Lower leg skin (tissue), 4 donors: Measurements from ENCODE around the gene ANKRD18B. TPM values are rescaled to one million over a fixed set of nuclear protein-coding genes. Genes with fewer than 3 reads are reported as not detected.
"Not testable (repeated sequence)": the region's sequence is repeated elsewhere in the genome, so short reads cannot be mapped to it uniquely, and the experiment has no call there.

ENCODE experiments used
- DNase-seq, 2 donors: peaks; one replicate each; pipeline ENCODE4 v3.0.0-alpha.2; 2019; ENCODE audit warnings: low spot score in 2 of 2
- H3K4me3 ChIP-seq: fragments of 200-600 bp; sonication (generic); 2 replicates; pipeline ENCODE4 v1.5.1; 2017; ENCODE audit warnings: mild to moderate bottlenecking, low read depth; ENCODE audit not compliant: poor library complexity, severe bottlenecking
- POLR2A ChIP-seq, 2 donors: fragments of 450-650 bp; IDR thresholded peaks; one replicate each; pipeline ENCODE4 v1.6.1; 2016 to 2017; ENCODE audit warnings: antibody characterized with exemption in 2 of 2, mild to moderate bottlenecking in 1 of 2, moderate library complexity in 1 of 2
- WGBS, 2 donors: methylation state at CpG; one replicate each; pipeline ENCODE4 v1.1.5; 2018; 5-methylcytosine and 5-hydroxymethylcytosine counted together
- intact Hi-C: fragments of 100-400 bp; cut with DNase I; formaldehyde crosslinking; loops from one replicate; pipeline ENCODE4 v1.15.0; 2023; ENCODE audit warnings: low total_unique reads
- total RNA-seq, 4 donors: library from RNA; depleted of rRNA; stranded (reverse); fragments of >200 nt; gene quantifications; one replicate each; pipeline ENCODE4 v1.1.0, GENCODE V29; 2016
- TF ChIP-seq, protein P1 (sequence below), 3 donors: fragments of 450-650 bp; IDR thresholded peaks; one replicate each; pipeline ENCODE4 v1.5.1; 2016; ENCODE audit warnings: antibody characterized with exemption in 3 of 3, mild to moderate bottlenecking in 3 of 3, moderate library complexity in 2 of 3

ANKRD18B gene
- total RNA-seq, 4 donors from 2014 or later, result 2.5 to 8.9 (median 5.1) TPM

DNA sequence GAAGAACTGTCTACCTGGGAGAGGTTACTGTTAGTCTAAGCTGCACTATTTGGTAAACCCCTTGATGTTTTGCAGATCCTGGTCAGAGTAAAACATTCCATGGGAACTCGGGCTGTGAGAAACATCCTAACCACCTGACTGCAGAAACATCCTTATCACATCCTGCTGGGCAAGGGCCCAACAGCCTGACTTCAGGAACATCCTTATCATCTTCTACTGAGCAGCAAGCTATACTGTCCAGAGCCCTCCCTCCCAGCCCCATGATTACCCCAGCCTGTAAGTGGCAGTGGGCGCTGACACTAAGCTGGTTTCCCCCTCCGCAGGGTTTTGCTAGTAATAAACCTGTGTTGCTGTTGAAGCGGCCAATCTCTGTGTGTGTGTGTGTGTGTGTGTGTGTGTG is 80.9 kb downstream of the ANKRD18B start:
- intact Hi-C loops, DNase-seq, H3K4me3 ChIP-seq: not testable (repeated sequence)
- 86 to 90% methylated on average over 4 of the region's 4 CpGs for WGBS, 2 donors

DNA sequence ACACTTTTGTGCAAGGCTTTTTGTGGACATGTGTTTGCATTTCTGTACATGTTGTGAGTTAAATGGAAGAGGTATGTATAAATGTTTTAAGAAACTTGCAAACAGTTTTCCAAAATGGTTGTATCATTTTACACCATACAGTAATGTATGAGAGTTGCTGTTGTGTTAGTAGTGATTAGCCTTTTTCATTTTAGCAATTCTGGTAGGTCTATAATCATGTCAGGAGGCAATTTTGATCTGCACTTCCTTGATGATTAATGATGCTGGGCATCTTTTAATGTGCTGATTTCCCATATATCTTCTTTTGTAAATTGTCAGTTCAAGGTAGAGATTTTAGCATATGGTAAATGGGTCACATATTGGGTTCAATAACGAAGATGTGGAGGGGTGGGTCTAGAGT is 87.3 kb downstream of the ANKRD18B start:
- TF ChIP-seq, protein P1, sequence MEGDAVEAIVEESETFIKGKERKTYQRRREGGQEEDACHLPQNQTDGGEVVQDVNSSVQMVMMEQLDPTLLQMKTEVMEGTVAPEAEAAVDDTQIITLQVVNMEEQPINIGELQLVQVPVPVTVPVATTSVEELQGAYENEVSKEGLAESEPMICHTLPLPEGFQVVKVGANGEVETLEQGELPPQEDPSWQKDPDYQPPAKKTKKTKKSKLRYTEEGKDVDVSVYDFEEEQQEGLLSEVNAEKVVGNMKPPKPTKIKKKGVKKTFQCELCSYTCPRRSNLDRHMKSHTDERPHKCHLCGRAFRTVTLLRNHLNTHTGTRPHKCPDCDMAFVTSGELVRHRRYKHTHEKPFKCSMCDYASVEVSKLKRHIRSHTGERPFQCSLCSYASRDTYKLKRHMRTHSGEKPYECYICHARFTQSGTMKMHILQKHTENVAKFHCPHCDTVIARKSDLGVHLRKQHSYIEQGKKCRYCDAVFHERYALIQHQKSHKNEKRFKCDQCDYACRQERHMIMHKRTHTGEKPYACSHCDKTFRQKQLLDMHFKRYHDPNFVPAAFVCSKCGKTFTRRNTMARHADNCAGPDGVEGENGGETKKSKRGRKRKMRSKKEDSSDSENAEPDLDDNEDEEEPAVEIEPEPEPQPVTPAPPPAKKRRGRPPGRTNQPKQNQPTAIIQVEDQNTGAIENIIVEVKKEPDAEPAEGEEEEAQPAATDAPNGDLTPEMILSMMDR (IDR thresholded peaks at IDR 0.05), result no peak
- TF ChIP-seq POLR2A (IDR thresholded peaks at IDR 0.05), result no peak
- intact Hi-C loops, result no loop called here
- WGBS, 2 donors, result 63% methylated on average over 1 of the region's 1 CpG
- DNase-seq, result no peak
- no peak overlapping the region for H3K4me3 ChIP-seq

DNA sequence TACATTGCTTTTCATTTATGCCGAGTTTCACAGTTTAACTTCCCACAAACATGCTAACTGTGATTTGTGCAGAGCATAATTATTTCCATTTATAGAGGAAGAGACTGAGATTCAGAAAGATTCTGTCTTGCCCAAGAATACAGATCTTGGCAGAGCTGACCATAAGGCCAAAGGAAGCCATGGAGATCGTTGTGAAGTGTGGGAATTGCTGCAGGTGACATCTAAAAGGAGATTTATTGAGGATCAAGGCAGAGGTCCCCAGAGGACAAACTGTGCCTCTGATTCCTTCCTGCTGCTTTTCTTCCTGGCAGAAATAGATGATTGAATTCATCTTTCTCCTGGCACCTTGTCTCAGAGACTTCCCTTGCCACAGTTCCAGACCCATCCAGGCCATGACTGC is 88.4 kb downstream of the ANKRD18B start:
- DNase-seq, intact Hi-C loops, H3K4me3 ChIP-seq: not testable (repeated sequence)
- 43 to 60% methylated on average over 2 of the region's 2 CpGs for whole genome bisulfite sequencing, 2 donors

DNA sequence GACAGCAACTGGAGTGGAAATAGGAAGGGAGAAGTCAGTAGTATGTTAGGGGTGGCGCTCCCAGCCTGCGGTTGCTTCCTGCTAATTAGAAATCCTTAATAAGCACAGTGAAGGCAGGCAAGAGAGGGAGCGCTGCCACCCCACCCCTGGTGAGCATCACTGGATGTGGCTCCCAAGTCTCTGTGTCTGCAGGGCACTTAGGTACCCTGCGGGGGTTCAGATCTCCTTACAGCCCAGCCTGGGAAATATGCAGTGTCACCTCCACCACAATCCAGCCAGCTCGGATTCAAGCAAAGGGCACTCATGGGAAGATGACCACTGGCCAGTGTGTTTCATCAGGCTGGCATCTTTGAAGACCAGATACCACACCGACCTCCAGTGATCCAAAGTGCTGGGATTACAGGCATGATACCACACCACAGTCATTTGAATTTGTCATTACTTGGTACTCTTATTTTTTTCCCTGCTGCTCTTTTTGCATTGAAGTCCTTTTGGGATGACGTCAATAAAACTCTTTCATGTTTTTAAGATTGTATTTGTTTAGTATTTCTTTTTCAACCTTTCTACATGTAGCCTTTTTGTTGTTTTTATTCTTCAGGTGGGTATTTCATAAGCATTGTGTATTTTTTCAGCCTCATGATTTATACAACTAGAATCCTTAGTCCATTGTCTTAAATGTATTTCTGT is 90.1 kb downstream of the ANKRD18B start:
- TF ChIP-seq POLR2A (IDR thresholded peaks at IDR 0.05), result no peak
- TF ChIP-seq, protein P1 (IDR thresholded peaks at IDR 0.05), result no peak
- intact Hi-C loops, result no loop called here
- DNase-seq, result no peak
- 88 to 90% methylated on average over 5 to 7 of the region's 7 CpGs for WGBS, 2 donors
- no peak overlapping the region for H3K4me3 ChIP-seq

DNA sequence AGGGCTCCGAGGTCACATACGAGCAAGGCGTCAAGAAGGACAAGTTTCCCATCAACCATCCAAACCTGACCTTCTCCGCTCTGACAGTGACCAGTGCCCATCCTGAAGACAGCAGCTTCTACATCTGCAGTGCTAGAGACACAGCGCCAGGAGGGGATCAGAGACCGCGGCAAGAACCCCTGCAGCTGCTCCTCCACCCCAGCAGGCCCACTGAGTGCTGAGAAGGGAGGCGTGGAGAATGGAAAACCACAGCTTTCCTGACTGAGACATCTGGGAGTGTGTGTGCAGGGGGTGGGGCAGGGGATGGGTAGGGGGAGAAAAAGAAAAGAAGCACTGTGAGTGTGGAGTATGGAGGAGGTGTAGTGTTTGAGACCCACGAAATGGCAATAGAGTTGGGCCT is 94.3 kb downstream of the ANKRD18B start:
- H3K4me3 ChIP-seq, DNase-seq, intact Hi-C loops: not testable (repeated sequence)
- WGBS, 2 donors, result 91 to 93% methylated on average over 7 to 9 of the region's 9 CpGs

DNA sequence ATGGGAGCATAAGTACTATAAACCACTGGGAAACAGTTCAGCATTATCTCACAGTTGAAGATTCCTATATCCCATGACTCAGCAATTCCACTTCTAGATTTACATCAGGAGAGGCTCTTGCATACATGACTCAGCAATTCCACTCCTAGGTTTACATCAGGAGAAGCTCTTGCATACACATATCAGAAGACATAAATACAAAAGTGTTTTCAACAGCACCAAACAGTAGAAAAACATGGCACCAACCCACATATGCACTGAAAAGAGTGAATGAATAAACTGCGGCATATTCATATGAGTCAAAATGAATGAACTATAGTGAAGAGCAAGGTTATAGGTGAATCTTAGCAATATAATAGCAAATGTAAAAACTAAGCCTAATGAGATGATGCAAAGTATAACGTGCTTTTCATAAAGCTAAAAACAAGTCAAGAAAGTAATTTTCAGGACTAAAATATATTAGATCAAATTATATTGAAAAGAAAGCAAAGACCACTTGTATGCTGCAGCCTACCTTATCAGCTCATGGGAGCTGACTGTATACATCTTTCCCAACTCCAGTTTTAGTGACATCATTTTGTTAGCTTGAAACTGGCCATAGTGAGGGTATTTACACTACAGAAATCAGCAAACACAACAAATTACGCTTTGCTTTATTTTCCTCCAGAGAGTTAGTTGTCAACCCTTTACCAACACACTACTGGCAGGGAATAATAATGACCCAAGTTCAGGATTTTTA is 95.8 kb downstream of the ANKRD18B start:
- no peak for DNase-seq
- intact Hi-C loops, result no loop called here
- 42 to 69% methylated on average over 3 of the region's 3 CpGs for WGBS, 2 donors
- H3K4me3 ChIP-seq, result no peak overlapping the region
- no peak for TF ChIP-seq POLR2A (IDR thresholded peaks at IDR 0.05)
- TF ChIP-seq, protein P1 (IDR thresholded peaks at IDR 0.05), result no peak

DNA sequence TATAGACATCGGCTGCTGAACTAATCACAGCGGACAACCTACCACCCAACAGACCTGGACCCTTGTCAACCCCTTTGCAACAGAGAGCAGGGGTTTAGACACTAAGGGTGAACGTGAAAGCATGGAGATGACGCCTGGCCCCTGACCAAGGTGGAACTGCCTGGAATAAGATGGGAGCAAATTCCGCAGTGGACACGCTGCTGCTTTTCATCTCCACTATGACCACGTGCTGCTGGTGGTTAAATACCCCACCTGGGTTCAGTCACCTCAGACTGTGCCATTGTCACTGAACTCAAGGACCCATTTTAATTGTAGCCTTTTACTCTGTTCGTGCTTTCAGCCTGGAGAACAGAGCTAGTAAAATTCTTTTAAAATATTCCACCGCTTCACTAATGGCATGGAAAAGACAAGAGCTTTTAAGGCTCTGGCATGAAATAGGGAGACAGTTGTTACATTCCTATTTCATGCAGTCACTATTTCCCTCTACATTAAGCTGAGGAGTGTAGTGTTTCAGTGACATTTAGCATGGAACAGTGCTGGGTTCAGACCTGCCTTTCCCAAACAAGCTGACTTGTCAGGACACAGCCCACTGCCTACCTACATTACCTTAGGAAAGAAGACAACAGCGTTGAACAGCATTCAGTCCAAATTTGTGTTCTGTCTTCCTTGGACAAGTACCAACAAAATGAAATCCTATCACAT is 96.8 kb downstream of the ANKRD18B start:
- intact Hi-C loops, result no loop called here
- no peak overlapping the region for H3K4me3 ChIP-seq
- DNase-seq, result peak in 1 of 2 donors; percentile 64
- WGBS, 2 donors, result 43 to 44% methylated on average over 10 of the region's 10 CpGs
- TF ChIP-seq POLR2A (IDR thresholded peaks at IDR 0.05), result no peak
- TF ChIP-seq, protein P1 (IDR thresholded peaks at IDR 0.05), result no peak
